Measurements from ENCODE around the gene POLR1A.

The POLR1A gene

GRCh38 chr2:86036669-86037138 lies 69.0 kb downstream of the POLR1A start:
- no peak for DNase-seq

- DNase-seq: peak; percentile 94
Measured at GRCh38 chr2:86035883-86036668, 69.6 kb downstream of the POLR1A start.

- DNase-seq: no peak
Measured at GRCh38 chr2:86035376-86035882, 70.3 kb downstream of the POLR1A start.

GRCh38 chr2:86033751-86034692 lies 71.7 kb downstream of the POLR1A start:
- no peak for DNase-seq

GRCh38 chr2:86032861-86033595 lies 72.7 kb downstream of the POLR1A start:
- DNase-seq: no peak

- no peak for DNase-seq
Measured at GRCh38 chr2:86031606-86032005, 74.1 kb downstream of the POLR1A start.

- no peak for DNase-seq
Measured at GRCh38 chr2:86031151-86031550, 74.5 kb downstream of the POLR1A start.

GRCh38 chr2:86029873-86030272 lies 75.8 kb downstream of the POLR1A start:
- DNase-seq: no peak

GRCh38 chr2:86028766-86029381 lies 76.8 kb downstream of the POLR1A start:
- DNase-seq: no peak

GRCh38 chr2:86027922-86028765 lies 77.5 kb downstream of the POLR1A start:
- no peak for DNase-seq

GRCh38 chr2:86027196-86027921 lies 78.3 kb downstream of the POLR1A start:
- no peak for DNase-seq

- no peak for DNase-seq
Measured at GRCh38 chr2:86026744-86027065, 79.0 kb downstream of the POLR1A start.

- DNase-seq: no peak
Measured at GRCh38 chr2:86025976-86026743, 79.5 kb downstream of the POLR1A start.

- DNase-seq: peak; percentile 25
Measured at GRCh38 chr2:86025229-86025820, 80.4 kb downstream of the POLR1A start.

- DNase-seq: no peak
Measured at GRCh38 chr2:86023366-86023712, 82.3 kb downstream of the POLR1A start.

- no peak for DNase-seq
Measured at GRCh38 chr2:86022661-86023365, 82.9 kb downstream of the POLR1A start.

GRCh38 chr2:86021396-86022378 lies 84.0 kb downstream of the POLR1A start:
- no peak for DNase-seq

- DNase-seq: no peak
Measured at GRCh38 chr2:86020984-86021383, 84.7 kb downstream of the POLR1A start.

Data from hematopoietic multipotent progenitor cell treated with erythropoietin and hydrocortisone succinate and interleukin-3 and kit ligand, for 4 days (in vitro differentiated cells).